Osteoblast (primary cell): ENCODE measurements around the gene MSRB1. TPM values are rescaled to one million over a fixed set of nuclear protein-coding genes. Genes with fewer than 3 reads are reported as not detected.

Experiments
- DNase-seq: peaks from one replicate; pipeline ENCODE4 v3.0.0; 2011; ENCODE audit warnings: low spot score, mixed read lengths; ENCODE audit not compliant: insufficient read length; ENCODE audit errors: missing footprints
- H2AFZ ChIP-seq: 2 replicates; pipeline ENCODE4 v1.6.0; 2011; ENCODE audit warnings: mild to moderate bottlenecking, low read length
- H3K27ac ChIP-seq: 2 replicates; pipeline ENCODE4 v1.5.1; 2011; ENCODE audit warnings: mild to moderate bottlenecking, low read depth, low read length, moderate library complexity
- H3K27me3 ChIP-seq: 2 replicates; pipeline ENCODE4 v1.6.0; 2012; ENCODE audit warnings: mild to moderate bottlenecking, control low read depth, inconsistent platforms, low read length, moderate library complexity; ENCODE audit not compliant: insufficient read depth
- H3K36me3 ChIP-seq: 2 replicates; pipeline ENCODE4 v1.5.1; 2011; ENCODE audit warnings: mild to moderate bottlenecking, low read length, control low read depth, moderate library complexity; ENCODE audit not compliant: insufficient read depth
- H3K4me1 ChIP-seq: 2 replicates; pipeline ENCODE4 v1.5.1; 2011; ENCODE audit warnings: mild to moderate bottlenecking, low read length, control low read depth, moderate library complexity; ENCODE audit not compliant: insufficient read depth
- H3K4me2 ChIP-seq: 2 replicates; pipeline ENCODE4 v1.6.0; 2011; ENCODE audit warnings: mild to moderate bottlenecking, low read length; ENCODE audit not compliant: insufficient read depth
- H3K4me3 ChIP-seq: fragments of 200-600 bp; sonication (generic); 3 replicates; pipeline ENCODE4 v1.5.1; 2012; ENCODE audit warnings: mild to moderate bottlenecking, low read length, inconsistent platforms; ENCODE audit not compliant: insufficient read depth
- H3K79me2 ChIP-seq: 2 replicates; pipeline ENCODE4 v1.6.0; 2012; ENCODE audit warnings: mild to moderate bottlenecking, low read length, control low read depth, inconsistent platforms; ENCODE audit not compliant: insufficient read depth
- H3K9me3 ChIP-seq: 2 replicates; pipeline ENCODE4 v1.5.1; 2011; ENCODE audit warnings: low read depth, low read length, control low read depth
- H4K20me1 ChIP-seq: 2 replicates; pipeline ENCODE4 v1.6.0; 2012; ENCODE audit warnings: mild to moderate bottlenecking, low read length, control low read depth; ENCODE audit not compliant: insufficient read depth
- total RNA-seq: library from RNA; depleted of rRNA; stranded (reverse); fragments of >200 nt; gene quantifications from 2 replicates; pipeline ENCODE4 v1.2.3, GENCODE V29; 2012
- TF ChIP-seq, protein P1 (sequence below): IDR thresholded peaks from 2 replicates; pipeline ENCODE4 v1.5.1; 2011; ENCODE audit warnings: mild to moderate bottlenecking, low read depth, low read length, moderate library complexity; ENCODE audit errors: extremely low read depth

MSRB1 gene
- total RNA-seq, 1 donor = 18.1 TPM

DNA sequence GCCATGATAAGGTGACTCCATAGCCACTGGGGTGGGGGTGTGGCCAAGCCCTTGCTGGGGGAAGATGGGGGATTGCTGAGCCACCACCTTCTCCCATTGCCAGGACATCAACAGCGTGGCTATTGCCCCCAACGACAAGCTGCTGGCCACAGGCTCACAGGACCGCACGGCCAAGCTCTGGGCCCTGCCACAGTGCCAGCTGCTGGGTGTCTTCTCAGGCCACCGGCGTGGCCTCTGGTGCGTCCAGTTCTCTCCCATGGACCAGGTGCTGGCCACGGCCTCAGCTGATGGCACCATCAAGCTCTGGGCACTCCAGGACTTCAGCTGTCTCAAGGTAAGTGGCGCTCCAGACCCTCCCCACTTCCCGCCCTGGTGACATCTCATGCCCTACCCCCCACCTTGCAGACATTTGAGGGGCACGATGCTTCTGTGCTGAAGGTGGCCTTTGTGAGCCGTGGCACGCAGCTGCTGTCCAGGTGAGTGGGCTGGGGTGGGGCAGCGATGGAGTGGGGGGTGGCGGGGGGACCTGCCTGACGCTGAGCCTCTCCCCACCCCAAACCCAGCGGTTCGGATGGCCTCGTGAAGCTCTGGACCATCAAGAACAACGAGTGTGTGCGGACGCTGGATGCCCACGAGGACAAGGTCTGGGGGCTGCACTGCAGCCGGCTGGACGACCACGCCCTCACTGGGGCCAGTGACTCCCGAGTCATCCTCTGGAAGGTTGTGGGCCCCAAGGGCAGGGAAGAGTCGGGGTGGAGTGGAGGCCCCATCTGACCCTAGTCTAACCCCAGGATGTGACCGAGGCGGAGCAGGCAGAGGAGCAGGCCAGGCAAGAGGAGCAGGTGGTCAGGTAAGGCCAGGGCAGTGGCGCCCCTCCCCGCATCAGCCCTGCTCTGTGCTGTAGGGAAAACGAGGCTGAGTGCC is 34.2 kb upstream of the MSRB1 start:
- no peak overlapping the region for H3K4me3 ChIP-seq
- peaks cover 20% of the 10 kb centered on the region for H4K20me1 ChIP-seq
- H3K4me2 ChIP-seq = no peak overlapping the region
- H3K36me3 ChIP-seq = peaks cover 26% of the 10 kb centered on the region
- DNase-seq = peak; percentile 86
- H3K27me3 ChIP-seq = peaks cover 29% of the 10 kb centered on the region
- TF ChIP-seq, protein P1, sequence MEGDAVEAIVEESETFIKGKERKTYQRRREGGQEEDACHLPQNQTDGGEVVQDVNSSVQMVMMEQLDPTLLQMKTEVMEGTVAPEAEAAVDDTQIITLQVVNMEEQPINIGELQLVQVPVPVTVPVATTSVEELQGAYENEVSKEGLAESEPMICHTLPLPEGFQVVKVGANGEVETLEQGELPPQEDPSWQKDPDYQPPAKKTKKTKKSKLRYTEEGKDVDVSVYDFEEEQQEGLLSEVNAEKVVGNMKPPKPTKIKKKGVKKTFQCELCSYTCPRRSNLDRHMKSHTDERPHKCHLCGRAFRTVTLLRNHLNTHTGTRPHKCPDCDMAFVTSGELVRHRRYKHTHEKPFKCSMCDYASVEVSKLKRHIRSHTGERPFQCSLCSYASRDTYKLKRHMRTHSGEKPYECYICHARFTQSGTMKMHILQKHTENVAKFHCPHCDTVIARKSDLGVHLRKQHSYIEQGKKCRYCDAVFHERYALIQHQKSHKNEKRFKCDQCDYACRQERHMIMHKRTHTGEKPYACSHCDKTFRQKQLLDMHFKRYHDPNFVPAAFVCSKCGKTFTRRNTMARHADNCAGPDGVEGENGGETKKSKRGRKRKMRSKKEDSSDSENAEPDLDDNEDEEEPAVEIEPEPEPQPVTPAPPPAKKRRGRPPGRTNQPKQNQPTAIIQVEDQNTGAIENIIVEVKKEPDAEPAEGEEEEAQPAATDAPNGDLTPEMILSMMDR = no peak
- no peaks in the 10 kb centered on the region for H3K9me3 ChIP-seq
- peaks cover 5% of the 10 kb centered on the region for H3K4me1 ChIP-seq
- peaks cover 20% of the 10 kb centered on the region for H3K79me2 ChIP-seq
- H2AFZ ChIP-seq = no peak overlapping the region
- H3K27ac ChIP-seq = no peak overlapping the region

DNA sequence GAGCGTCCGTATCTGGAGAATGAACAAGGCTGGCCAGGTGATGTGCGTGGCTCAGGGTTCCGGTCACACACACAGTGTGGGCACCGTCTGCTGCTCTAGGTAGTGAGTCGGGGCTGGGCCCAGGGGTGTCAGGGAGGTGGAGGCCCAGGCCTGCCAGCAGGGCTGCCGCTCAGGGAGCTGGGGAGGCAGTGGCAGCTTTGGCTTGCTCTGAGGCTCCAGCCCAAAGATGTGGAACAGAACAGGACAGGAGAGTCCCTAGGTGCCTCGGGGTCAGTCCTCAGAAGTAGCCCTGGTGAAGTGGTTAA is 33.2 kb upstream of the MSRB1 start:
- Histone ChIP-seq H3K79me2 (peaks cover 23% of the 10 kb centered on the region), H3K27ac (no peak overlapping the region), H4K20me1 (peaks cover 15% of the 10 kb centered on the region), H3K4me3 (no peak overlapping the region), H3K9me3 (no peaks in the 10 kb centered on the region), H3K36me3 (peaks cover 26% of the 10 kb centered on the region), H2AFZ (no peak overlapping the region), H3K27me3 (peaks cover 18% of the 10 kb centered on the region), H3K4me1 (peaks cover 5% of the 10 kb centered on the region), H3K4me2 (no peak overlapping the region)
- TF ChIP-seq, protein P1 = no peak
- DNase-seq = peak; percentile 72

DNA sequence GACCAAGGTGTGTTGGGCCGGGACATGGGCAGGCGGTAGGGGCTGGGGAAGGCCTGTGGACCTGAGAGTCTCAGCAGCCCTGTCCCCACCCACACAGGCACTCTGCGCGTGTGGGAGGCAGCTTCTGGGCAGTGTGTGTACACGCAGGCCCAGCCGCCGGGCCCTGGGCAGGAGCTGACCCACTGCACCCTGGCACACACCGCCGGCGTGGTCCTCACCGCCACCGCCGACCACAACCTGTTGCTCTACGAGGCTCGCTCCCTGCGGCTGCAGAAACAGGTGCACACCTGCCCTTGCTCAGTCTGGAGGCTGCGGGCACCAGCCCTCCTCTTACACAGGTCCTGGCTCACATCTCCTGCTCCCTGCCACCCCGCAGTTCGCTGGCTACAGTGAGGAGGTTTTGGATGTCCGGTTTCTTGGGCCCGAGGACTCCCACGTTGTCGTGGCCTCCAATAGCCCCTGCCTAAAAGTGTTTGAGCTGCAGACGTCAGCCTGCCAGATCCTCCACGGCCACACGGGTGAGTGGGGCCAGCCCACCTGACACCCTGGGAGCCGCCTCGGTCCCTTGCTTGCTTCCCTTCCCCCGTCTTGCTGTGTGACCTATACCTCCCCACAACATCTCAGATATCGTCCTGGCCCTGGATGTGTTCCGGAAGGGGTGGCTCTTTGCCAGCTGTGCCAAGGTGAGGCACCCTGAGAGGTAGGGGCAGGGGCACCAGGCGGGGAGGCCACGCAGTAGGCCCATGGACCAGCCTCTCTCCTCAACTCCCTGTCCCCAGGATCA is 32.6 kb upstream of the MSRB1 start:
- Histone ChIP-seq H3K27ac (no peak overlapping the region), H3K36me3 (peaks cover 26% of the 10 kb centered on the region), H3K4me2 (no peak overlapping the region), H3K4me3 (no peak overlapping the region), H3K27me3 (peaks cover 13% of the 10 kb centered on the region), H3K4me1 (peaks cover 10% of the 10 kb centered on the region), H3K79me2 (peaks cover 26% of the 10 kb centered on the region), H3K9me3 (no peaks in the 10 kb centered on the region), H4K20me1 (peaks cover 15% of the 10 kb centered on the region), H2AFZ (no peak overlapping the region)
- peak; percentile 55 for DNase-seq
- TF ChIP-seq, protein P1 = no peak
